HG02970 (cell line): Measurements from ENCODE around the gene RSPRY1.
"Not testable (repeated sequence)": the region's sequence is repeated elsewhere in the genome, so short reads cannot be mapped to it uniquely, and the experiment has no call there.

Experiments used
- ATAC-seq: cut with Tn5 transposase; IDR thresholded peaks from one replicate; pipeline ENCODE4 v1.9.1; 2021; ENCODE audit warnings: mild to moderate bottlenecking, moderate library complexity, moderate number of reproducible peaks; ENCODE audit not compliant: unreplicated experiment, low FRiP score

RSPRY1 gene

DNA sequence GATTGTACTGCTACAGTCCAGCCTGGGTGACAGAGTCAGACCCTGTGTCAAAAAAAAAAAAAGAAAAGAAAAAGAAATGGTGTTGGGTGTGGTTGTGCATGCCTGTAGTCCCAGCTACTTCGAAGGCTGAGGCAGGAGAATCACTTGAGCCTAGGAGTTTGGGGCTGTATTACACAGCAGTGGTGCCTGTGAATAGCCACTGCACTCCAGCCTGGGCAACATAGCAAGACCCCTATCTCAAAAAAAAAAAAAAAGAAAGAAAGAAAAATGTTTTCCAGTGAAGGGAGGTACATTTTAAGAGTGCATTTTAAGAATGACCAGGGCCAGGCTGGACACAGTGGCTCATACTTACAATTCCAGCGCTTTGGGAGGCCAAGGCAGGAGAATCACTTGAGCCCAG lies 65.2 kb downstream of the RSPRY1 start:
- ATAC-seq: no peak

DNA sequence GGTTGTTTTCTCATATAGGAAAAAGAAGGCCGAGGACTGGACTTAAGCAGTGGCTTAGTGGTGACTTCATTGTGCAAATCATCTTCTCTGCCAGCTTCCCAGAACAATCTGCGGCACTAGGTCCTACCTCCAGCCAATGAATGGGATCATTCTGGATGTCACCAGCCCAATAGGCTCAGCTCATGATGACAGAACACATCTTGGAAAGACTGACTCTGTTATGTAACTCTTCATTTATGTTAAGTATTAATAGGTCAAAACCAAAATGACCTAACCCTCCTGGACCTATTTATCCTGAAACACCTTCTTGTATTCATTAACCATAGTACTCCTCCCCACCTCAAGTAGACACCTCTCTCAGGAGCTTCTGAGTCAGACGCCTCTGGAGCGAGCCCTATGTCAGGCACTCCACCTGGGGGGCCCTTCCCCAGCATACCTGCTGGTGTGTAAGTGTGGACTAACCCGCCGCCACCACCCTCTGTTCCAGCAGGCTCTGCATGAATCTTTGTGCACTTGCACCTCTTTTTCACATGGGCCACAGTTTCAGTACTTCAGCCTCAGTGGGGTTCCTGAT lies 66.1 kb downstream of the RSPRY1 start:
- no peak for ATAC-seq

GRCh38 chr16:57253466-57253865 lies 67.3 kb downstream of the RSPRY1 start:
- ATAC-seq: no peak

DNA sequence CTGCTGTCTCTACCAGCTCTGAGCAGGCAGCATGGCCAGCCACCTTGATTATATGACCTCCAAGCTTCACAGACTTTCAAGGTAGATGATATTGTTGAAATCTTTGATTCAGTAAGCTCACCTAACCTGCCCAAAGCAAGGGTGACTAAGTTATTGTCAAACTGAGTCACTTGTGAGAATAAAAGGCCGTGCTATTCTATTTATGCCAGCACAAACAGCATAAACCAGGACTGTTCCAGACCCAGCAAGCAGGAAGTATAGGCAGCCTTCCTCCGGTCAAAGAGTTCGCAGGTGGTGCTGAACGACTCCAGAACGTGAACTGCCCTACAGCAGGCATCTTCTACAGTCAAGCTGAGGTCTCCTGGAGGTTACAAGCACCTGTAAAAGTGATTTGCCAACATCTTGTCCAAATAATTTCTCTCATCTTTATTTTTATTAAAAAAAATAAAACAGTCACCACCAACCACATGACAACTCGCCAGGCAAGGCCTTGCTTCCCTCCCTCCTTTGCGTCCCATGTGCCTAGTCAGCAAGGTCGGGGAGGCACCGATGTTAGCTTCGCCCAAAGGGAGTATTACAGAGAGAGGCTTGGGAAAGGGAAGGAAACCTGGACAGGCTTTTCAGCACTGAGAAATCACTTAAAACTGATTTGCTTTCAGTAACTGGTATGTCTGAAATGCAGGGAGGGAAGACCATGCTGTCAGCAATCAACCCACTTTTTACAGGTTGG lies 69.7 kb downstream of the RSPRY1 start:
- ATAC-seq: no peak

GRCh38 chr16:57256601-57257395 lies 70.7 kb downstream of the RSPRY1 start:
- no peak for ATAC-seq

- ATAC-seq: no peak
Observed at GRCh38 chr16:57257455-57258070, 71.4 kb downstream of the RSPRY1 start.

DNA sequence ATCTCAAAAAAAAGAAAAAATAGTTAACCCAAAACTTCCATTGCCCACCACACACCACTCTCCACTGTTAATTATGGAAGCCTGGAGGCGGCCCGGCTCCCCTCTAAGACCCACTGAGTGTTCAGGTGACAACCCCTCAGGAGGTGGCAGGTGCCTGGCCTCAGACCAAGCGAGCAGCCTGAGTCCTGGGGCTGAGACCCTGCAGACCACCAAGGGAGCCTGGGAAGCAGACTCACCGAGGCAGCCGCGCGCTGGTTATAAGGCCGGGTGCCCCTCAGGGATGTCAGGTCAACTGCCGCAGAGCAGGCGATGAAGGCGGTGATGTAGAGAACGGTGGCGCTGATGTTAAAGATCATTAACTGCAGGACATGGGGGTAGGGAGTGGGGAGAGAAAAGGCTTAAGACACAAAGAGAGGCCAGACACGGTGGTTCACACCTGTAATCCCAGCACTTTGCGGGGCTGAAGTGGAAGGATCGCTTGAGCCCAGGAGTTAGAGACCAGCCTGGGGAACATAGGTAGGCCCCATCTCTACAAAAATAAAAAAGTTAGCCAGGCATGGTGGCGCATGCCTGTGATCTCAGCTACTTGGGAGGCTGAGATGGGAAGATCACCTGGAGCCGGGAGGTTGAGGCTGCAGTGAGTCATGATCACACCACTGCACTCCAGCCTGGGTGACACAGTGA lies 72.2 kb downstream of the RSPRY1 start:
- ATAC-seq: no peak

GRCh38 chr16:57258910-57259475 lies 72.9 kb downstream of the RSPRY1 start:
- no peak for ATAC-seq

- ATAC-seq: no peak
Observed at GRCh38 chr16:57260294-57260929, 74.3 kb downstream of the RSPRY1 start.

- ATAC-seq: no peak
Observed at GRCh38 chr16:57261806-57262205, 75.7 kb downstream of the RSPRY1 start.

- no peak for ATAC-seq
Observed at GRCh38 chr16:57262841-57263540, 76.9 kb downstream of the RSPRY1 start.

DNA sequence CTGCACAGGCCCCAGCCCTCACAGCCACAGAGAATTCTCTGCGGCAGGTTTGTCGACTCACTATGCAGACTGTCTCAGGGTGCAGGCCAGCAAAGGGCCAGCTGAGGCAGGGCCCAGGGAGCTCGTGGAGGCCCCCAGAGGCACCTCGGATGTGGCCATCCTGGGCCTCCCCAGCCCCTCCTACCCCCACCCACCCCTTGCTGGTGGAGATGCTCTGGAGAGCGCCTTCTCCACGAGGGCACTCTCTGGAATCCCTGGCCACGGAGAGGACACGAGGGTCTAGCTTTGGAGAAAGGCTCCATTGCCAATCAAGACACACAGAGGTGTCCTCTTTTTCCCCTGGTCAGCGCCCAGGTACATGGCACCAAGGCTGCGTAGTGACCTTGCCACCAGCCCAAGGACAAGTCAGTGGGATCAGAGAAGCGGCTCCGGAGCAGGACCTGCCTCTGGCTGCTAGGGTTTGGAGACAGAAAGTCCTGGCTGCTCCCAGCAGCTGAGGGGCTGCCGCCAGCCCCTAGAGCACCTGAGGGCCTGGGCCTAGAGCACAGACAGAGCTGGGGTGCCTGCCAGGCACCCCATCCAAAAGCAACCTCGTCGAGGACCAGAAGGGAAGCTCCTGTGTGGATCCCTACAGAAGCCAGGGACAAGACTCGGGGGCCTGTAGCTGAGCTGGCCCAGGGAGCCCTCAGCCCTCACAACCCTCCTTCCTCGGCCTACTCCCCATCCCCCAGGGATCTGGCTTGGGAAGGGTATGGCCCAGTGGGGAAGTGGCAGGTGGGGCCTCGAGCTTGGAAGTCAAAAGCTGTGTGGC lies 77.6 kb downstream of the RSPRY1 start:
- ATAC-seq: no peak

- ATAC-seq: no peak
Observed at GRCh38 chr16:57264381-57264780, 78.3 kb downstream of the RSPRY1 start.

DNA sequence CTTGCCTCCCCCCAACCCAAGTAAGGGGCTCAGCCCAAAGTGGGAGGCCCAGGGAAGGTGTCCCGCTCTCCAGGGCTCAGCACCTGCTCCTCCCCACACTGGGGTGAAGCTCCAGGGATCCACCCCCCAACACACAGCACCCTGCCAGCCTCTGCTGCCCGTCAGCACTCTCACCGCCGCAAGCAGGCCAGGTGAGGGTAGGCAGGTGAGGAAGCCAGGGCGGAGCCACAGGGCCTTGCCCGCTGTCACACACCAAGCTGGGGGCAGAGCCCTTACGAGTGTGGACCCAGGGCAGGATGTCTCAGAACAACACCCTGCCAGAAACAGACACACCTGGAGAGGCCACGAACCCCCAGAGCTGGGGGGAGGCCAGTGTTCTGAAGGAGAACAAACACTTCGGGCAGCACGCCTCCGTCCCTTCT lies 78.8 kb downstream of the RSPRY1 start:
- no peak for ATAC-seq

- no peak for ATAC-seq
Observed at GRCh38 chr16:57265850-57266530, 79.9 kb downstream of the RSPRY1 start.

DNA sequence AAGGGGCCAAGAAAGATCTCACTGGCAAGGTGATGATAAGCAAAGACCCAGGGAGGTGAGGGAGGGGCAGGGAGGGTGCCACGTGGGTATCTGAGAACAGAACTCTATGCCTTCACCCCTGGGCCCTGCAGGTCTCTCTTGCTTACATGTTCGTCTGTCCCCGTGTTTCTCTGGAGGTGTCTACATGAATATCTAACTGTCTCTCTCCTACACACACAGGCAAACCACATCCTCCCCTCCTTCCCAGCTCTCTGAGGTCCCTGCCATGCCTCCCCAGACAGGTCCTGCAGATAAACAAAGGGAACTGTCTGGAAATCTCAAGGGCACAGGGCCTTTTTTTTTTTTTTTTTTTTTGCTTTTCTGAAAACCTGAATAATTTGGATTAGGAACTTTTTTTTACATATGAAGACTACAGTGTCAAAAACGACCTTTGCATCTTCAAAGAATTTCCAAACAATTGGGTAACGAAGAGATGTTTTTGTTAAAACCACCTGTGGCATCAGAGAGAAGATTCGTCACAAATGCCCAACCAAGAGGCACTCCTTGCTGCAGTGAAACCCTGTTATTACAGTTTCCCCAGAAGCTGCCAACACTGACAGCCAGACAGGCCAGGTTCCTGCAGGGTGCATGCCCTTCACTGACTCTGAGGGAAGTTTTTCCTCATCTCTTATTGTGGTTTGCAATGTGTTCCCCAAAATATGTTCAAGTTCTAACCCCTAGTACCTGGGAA lies 80.6 kb downstream of the RSPRY1 start:
- no peak for ATAC-seq

- not testable (repeated sequence) for ATAC-seq
Observed at GRCh38 chr16:57267343-57267742, 81.2 kb downstream of the RSPRY1 start.
